HepG2 (cell line): ENCODE measurements around the gene CDH23. TPM values are rescaled to one million over a fixed set of nuclear protein-coding genes. Genes with fewer than 3 reads are reported as not detected.

Experiments
- ATAC-seq: fragments of 200-7000 bp; cut with Tn5 transposase; 3 replicates; pipeline ENCODE4 v1.9.1; 2020; ENCODE audit warnings: mild to moderate bottlenecking, moderate library complexity
- BruUV-seq: library from RNA; stranded (reverse); fragments of 400-500 nt; replicated peaks from 2 replicates; lab custom pipeline; 2021; lab: Mats Ljungman, UMichigan
- CTCF ChIA-PET: fragments of 300-600 bp; formaldehyde crosslinking; extraction: SDS; loops from one replicate; lab custom pipeline; 2021; ENCODE audit warnings: low total read pairs, inconsistent platforms, low intra/inter-chr PET ratio; lab: Yijun Ruan, JAX
- POLR2A ChIA-PET: fragments of 350-600 bp; sonication (Branson Sonifier 250); formaldehyde crosslinking; loops from one replicate; lab custom pipeline; 2020; ENCODE audit warnings: antibody characterized with exemption, inconsistent platforms; lab: Yijun Ruan, JAX
- DNase-seq: peaks from one replicate; pipeline ENCODE4 v3.0.0-alpha.2; 2015; ENCODE audit warnings: low spot score
- FAIRE-seq: peaks from 3 replicates; lab custom pipeline; 2011; peaks lifted over from hg19 to GRCh38; lab: Jason Lieb, UNC
- H2AFZ ChIP-seq: one replicate; pipeline ENCODE4 v1.6.1; 2011; ENCODE audit warnings: low read length, inconsistent platforms
- H3K27ac ChIP-seq: fragments of 300-600 bp; 3 replicates; pipeline ENCODE4 v1.8.0; 2011; ENCODE audit warnings: mixed run types, mild to moderate bottlenecking, mixed read lengths, low read length, inconsistent platforms; ENCODE audit not compliant: insufficient read depth; ENCODE audit errors: extremely low read length
- H3K27me3 ChIP-seq, 2 experiments: fragments of 200-600 bp in 1 of 2; 2 replicates in 1 of 2; 3 replicates in 1 of 2; pipeline versions ENCODE4 v1.6.0 to v1.8.0; 2011; ENCODE audit warnings: low read length in 2 of 2, mild to moderate bottlenecking in 2 of 2, moderate library complexity in 2 of 2, inconsistent platforms in 1 of 2; ENCODE audit not compliant: insufficient read depth in 2 of 2, control insufficient read depth in 1 of 2
- H3K36me3 ChIP-seq, 2 experiments: fragments of 200-600 bp in 1 of 2; replicated peaks in 1 of 2; 2 replicates in 1 of 2; 3 replicates in 1 of 2; pipeline versions ENCODE4 v1.5.1 to v1.8.0; 2011; ENCODE audit warnings: low read length in 2 of 2, inconsistent platforms in 1 of 2; ENCODE audit not compliant: insufficient read depth in 2 of 2, control insufficient read depth in 1 of 2
- H3K4me1 ChIP-seq: 2 replicates; pipeline ENCODE4 v1.5.1; 2012; ENCODE audit warnings: low read length, inconsistent platforms; ENCODE audit not compliant: insufficient read depth
- H3K4me2 ChIP-seq: 2 replicates; pipeline ENCODE4 v1.6.0; 2011; ENCODE audit warnings: low read depth, low read length, inconsistent platforms
- H3K4me3 ChIP-seq, 3 experiments: fragments of 200-600 bp in 1 of 3; sonication (generic), shearing (Covaris generic) in 1 of 3; replicated peaks in 1 of 3; 2 replicates each; pipeline ENCODE4 v1.5.1; 2011 to 2016; ENCODE audit warnings: low read length in 3 of 3, inconsistent platforms in 2 of 3, low read depth in 2 of 3, mild to moderate bottlenecking in 2 of 3, control low read depth in 1 of 3, mixed read lengths in 1 of 3; ENCODE audit not compliant: insufficient read depth in 1 of 3
- H3K79me2 ChIP-seq: one replicate; pipeline ENCODE4 v1.6.1; 2011; ENCODE audit warnings: low read length, inconsistent platforms; ENCODE audit not compliant: insufficient read depth
- H3K9ac ChIP-seq: 2 replicates; pipeline ENCODE4 v1.6.0; 2011; ENCODE audit warnings: mild to moderate bottlenecking, low read depth, low read length, inconsistent platforms; ENCODE audit not compliant: insufficient read depth
- H3K9me3 ChIP-seq: 2 replicates; pipeline ENCODE4 v1.5.1; 2012; ENCODE audit warnings: mild to moderate bottlenecking, low read length
- H4K20me1 ChIP-seq: 2 replicates; pipeline ENCODE4 v1.6.0; 2011; ENCODE audit warnings: inconsistent platforms, mild to moderate bottlenecking, low read length, moderate library complexity; ENCODE audit not compliant: insufficient read depth
- FOXJ3 ChIP-seq: sonication (generic); formaldehyde crosslinking; IDR thresholded peaks from 2 replicates; pipeline ENCODE4 v1.4.0; 2020; ENCODE audit warnings: missing genetic modification reagents, mild to moderate bottlenecking, borderline replicate concordance
- HMG20A ChIP-seq: IDR thresholded peaks from 2 replicates; pipeline ENCODE4 v1.6.1; 2016; ENCODE audit warnings: borderline replicate concordance
- NCOR1 ChIP-seq: fragments of 200-600 bp; sonication (generic); IDR thresholded peaks from 2 replicates; pipeline ENCODE4 v1.7.0; 2017; ENCODE audit warnings: antibody characterized with exemption, low read length, borderline replicate concordance
- NFE2 ChIP-seq: sonication (generic); formaldehyde crosslinking; IDR thresholded peaks from 2 replicates; pipeline ENCODE4 v1.4.0; 2020; ENCODE audit warnings: missing genetic modification reagents
- NKX3-1 ChIP-seq: sonication (generic); formaldehyde crosslinking; IDR thresholded peaks from 2 replicates; pipeline ENCODE4 v1.5.0; 2020; ENCODE audit warnings: missing genetic modification reagents
- ZFY ChIP-seq: sonication (generic); formaldehyde crosslinking; IDR thresholded peaks from 2 replicates; pipeline ENCODE4 v1.4.0; 2020; ENCODE audit warnings: missing genetic modification reagents
- ZNF563 ChIP-seq: sonication (generic); formaldehyde crosslinking; IDR thresholded peaks from 2 replicates; pipeline ENCODE4 v1.8.0; 2022; ENCODE audit warnings: mild to moderate bottlenecking, moderate library complexity, missing genetic modification reagents
- ZNF782 ChIP-seq: sonication (generic); formaldehyde crosslinking; IDR thresholded peaks from 2 replicates; pipeline ENCODE4 v1.4.0; 2020; ENCODE audit warnings: missing genetic modification reagents, mild to moderate bottlenecking, borderline replicate concordance
- WGBS: methylation state at CpG from one replicate; pipeline ENCODE4 v1.1.6; 2017; ENCODE audit warnings: low lambda C conversion rate; 5-methylcytosine and 5-hydroxymethylcytosine counted together
- in situ Hi-C: cut with HindIII; loops from 2 replicates; pipeline ENCODE4 v1.10.0; 2017; ENCODE audit warnings: low pct_unique_long_range_greater_than_20kb; ENCODE audit not compliant: extremely low pct_ligation_motif_present
- intact Hi-C: fragments of 100-400 bp; cut with micrococcal nuclease; formaldehyde crosslinking; loops from one replicate; pipeline ENCODE4 v1.10.0; 2022; ENCODE audit not compliant: unreplicated experiment
- polyA plus RNA-seq, 8 experiments: library from polyadenylated mRNA; depleted of rRNA in 3 of 8; stranded (reverse) in 7 of 8; unstranded in 1 of 8; fragments of >200 nt; fragmentation: Illumina TruSeq in 4 of 8; extraction: Trizol in 4 of 8; gene quantifications; 2 replicates each; pipeline versions ENCODE4 v1.2.1 to v1.2.3, GENCODE V29; 2011 to 2016; ENCODE audit warnings: low read depth in 4 of 8, missing spikeins in 1 of 8, mixed read lengths in 1 of 8; ENCODE audit not compliant: insufficient read depth in 1 of 8
- total RNA-seq, 5 experiments: library from RNA; depleted of rRNA; stranded (reverse); fragments of >200 nt; fragmentation: Illumina TruSeq; extraction: Trizol; gene quantifications; 2 replicates each; pipeline ENCODE4 v1.2.3, GENCODE V29; 2016; ENCODE audit warnings: low read depth in 1 of 5
- TF ChIP-seq, protein P1 (sequence below): IDR thresholded peaks from 2 replicates; pipeline ENCODE4 v1.6.1; 2016; ENCODE audit warnings: missing genetic modification reagents, missing compliant biosample characterization
- TF ChIP-seq, protein P2 (sequence below): sonication (generic); formaldehyde crosslinking; IDR thresholded peaks from 2 replicates; pipeline ENCODE4 v1.5.0; 2020; ENCODE audit warnings: missing genetic modification reagents
- TF ChIP-seq, protein P3 (sequence below): sonication (generic); formaldehyde crosslinking; IDR thresholded peaks from 2 replicates; pipeline ENCODE4 v1.4.0; 2020; ENCODE audit warnings: missing genetic modification reagents, mild to moderate bottlenecking, borderline replicate concordance

The CDH23 gene
- total and polyA plus RNA-seq, 2 of the 13 experiments (the other 11 are each of a cell fraction or from before 2014, with no cell fraction given), result 0.13 TPM; not detected in 1

DNA sequence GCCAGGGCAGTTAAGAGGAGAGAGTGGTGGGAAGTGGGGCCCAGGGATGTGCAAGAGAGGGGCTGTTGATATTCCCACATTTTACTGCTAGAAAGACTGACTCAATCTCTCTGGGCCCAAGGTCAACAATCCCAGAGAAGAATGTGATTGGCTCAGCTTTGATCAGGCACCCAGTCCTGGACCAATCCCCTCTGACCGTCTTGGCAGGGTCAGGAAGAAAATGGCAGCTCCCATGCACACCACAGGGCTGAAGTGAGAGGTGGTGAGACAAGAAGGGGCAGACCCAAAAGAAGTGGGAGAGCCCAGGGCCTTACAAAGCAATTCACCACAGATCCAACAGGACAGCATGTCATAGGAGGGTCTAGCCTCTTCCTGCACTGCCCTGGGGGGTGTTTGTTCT is 326.1 kb downstream of the CDH23 start:
- H3K4me3 ChIP-seq, result no peak overlapping the region
- H3K4me2 ChIP-seq, result no peak overlapping the region
- POLR2A ChIA-PET, result no interaction called here
- H3K27ac ChIP-seq, result no peak overlapping the region
- TF ChIP-seq NFE2 (CRISPR knock-in tag) (no peak), ZNF782 (no peak), ZNF563 (CRISPR knock-in tag) (no peak), HMG20A (CRISPR knock-in tag) (no peak), ZFY (CRISPR knock-in tag) (no peak), NKX3-1 (CRISPR knock-in tag) (no peak), NCOR1 (no peak), FOXJ3 (CRISPR knock-in tag) (no peak)
- TF ChIP-seq, protein P1, sequence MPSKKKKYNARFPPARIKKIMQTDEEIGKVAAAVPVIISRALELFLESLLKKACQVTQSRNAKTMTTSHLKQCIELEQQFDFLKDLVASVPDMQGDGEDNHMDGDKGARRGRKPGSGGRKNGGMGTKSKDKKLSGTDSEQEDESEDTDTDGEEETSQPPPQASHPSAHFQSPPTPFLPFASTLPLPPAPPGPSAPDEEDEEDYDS (CRISPR knock-in tag), result no peak
- TF ChIP-seq, protein P2, sequence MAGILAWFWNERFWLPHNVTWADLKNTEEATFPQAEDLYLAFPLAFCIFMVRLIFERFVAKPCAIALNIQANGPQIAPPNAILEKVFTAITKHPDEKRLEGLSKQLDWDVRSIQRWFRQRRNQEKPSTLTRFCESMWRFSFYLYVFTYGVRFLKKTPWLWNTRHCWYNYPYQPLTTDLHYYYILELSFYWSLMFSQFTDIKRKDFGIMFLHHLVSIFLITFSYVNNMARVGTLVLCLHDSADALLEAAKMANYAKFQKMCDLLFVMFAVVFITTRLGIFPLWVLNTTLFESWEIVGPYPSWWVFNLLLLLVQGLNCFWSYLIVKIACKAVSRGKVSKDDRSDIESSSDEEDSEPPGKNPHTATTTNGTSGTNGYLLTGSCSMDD (CRISPR knock-in tag), result no peak
- TF ChIP-seq, protein P3, sequence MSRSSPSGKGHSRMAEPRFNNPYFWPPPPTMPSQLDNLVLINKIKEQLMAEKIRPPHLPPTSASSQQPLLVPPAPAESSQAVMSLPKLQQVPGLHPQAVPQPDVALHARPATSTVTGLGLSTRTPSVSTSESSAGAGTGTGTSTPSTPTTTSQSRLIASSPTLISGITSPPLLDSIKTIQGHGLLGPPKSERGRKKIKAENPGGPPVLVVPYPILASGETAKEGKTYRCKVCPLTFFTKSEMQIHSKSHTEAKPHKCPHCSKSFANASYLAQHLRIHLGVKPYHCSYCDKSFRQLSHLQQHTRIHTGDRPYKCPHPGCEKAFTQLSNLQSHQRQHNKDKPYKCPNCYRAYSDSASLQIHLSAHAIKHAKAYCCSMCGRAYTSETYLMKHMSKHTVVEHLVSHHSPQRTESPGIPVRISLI, result no peak
- TF ChIP-seq, all 625 proteins: peak for 0
- CTCF ChIA-PET, result no interaction called here
- H3K9ac ChIP-seq, result no peak overlapping the region
- peaks cover 35% of the 10 kb centered on the region for H3K4me1 ChIP-seq
- no peaks in the 10 kb centered on the region for H3K79me2 ChIP-seq
- H3K36me3 ChIP-seq, result no peaks in the 10 kb centered on the region
- no peaks in the 10 kb centered on the region for H3K9me3 ChIP-seq
- in situ Hi-C loops, result no loop called here
- BruUV-seq, result no TSS peak
- WGBS, result 0% methylated on average over 1 of the region's 1 CpG
- no peak for ATAC-seq
- H3K27me3 ChIP-seq, result peaks cover 1 to 45% of the 10 kb centered on the region in 2 experiments; a peak in 4 of 5 replicates
- H2AFZ ChIP-seq, result no peak overlapping the region
- FAIRE-seq, result no peak
- DNase-seq, result no peak
- intact Hi-C loops, result no loop called here
- H4K20me1 ChIP-seq, result no peaks in the 10 kb centered on the region
